GM19455 (cell line): ENCODE data around the gene U2AF2.

Experiments used
- ATAC-seq: cut with Tn5 transposase; IDR thresholded peaks from one replicate; pipeline ENCODE4 v1.9.1; 2021; ENCODE audit not compliant: unreplicated experiment

U2AF2 gene

DNA sequence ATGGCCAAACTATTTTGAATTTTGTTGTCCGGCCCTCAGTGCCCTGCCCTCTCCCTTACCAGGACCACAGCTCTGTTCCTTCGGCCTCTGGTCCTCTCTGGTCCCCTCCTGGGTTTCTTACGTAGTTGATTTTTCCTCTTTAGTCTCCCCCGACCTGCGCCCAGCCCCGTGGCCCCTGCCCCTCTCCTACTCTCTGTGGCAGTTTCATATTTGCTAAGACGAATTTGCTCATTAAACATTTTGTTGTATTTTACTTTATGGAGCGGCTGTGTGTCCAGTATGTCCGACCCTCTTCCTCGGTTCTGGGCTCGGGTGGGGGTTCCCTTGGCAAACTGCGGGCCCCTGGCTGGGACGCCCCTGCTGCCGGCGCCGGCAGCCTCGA is 19.6 kb downstream of the U2AF2 start:
- ATAC-seq, result no peak

DNA sequence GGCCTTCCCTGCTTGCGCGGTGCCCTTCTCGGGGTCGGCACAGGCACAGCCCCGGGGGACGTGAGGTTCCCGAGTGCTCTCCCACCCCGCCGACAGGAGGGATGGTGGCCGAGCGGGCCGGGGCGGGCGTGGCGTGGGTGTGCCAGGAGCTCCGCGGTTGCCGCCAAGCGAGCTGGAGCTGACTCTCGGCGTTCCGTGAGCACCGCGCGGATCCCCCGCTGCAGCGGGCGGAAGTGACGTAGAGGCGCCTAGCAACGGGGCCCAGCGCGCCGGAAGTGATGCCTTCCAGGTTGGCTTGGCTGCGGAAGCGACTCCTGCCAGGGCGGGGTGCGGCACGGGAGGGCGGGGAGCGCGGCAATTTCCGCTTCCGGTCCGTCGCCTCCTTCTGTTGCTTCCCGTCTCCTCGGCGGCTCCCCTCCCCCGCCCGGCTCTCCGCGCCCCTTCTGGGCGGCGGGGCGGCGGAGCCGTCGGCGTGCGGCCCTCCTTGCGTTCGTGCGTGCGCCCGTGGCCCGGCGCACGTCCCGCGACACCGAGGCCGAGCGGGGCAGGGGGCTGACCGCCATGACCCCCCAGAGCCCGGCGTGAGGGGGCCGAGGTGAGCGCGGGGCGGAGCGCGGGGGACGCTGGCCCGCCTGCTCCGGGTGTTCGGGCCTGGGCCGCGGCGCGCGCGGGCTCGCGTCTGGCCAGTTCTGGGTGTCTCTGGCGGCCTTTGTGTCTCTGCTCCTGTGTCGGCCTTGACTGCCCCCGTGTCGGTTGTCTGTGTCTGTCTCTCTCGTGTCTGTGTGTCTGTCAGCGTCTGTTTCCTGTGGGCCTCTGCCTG is 20.2 kb downstream of the U2AF2 start, which contains the start of gene EPN1:
TSS of gene EPN1 (plus strand) at position 386 of the 820 bp plus-strand sequence. CDS start 3,402 bp downstream, outside the sequence.
- peak; percentile 52 for ATAC-seq

DNA sequence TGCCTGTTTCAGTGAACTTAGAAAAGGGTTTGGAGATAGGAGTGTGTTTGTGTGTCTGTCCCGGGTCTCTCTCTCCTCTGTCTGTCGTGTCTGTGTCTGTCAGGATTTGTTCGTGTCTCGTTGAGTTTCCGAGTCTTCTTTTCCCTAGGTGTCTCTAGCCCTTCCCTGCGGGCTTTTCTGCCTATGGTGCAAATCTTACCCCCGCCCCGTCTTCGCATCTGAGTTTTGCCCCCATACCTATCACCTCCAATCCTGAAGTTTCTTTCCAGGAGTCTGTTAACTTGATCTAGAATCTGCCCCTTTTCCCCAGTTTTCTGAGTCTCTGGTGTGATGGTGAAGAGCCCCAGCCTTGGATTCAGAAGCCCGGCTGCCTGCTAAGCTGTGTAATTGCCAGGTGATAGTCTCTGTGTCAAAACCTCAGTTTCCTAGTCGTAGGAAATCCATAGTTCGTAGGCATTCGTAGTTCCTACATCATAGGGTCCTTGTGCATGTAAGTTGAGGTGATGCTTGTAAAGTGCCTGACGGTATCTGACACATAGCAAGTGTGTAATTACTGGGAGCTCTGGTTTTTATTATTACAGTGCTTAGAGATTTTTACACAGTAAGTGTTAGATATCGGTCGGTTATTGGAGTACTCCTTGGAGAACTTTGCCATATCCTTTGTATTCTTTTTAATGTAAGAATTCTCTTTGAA is 21.0 kb downstream of the U2AF2 start:
- ATAC-seq, result no peak

DNA sequence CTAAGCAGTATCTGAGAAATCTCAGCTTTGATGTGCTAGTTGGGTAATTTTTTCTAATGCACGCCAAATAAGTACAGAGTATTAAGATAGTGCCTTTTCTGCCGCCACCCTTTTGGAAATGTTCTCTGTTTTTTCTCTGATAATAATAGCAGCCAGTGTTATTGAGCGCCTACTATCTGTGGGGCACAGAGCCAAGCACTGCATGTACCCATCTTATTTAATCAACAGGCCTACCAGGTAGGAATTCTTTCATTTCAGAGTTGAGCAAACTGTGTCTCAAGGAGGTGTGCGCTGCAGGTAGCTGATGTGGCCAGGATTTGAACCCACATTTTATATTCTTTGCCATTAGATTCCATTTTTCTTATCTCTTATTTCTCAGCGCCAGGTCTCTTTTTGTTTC is 21.5 kb downstream of the U2AF2 start:
- ATAC-seq, result no peak

DNA sequence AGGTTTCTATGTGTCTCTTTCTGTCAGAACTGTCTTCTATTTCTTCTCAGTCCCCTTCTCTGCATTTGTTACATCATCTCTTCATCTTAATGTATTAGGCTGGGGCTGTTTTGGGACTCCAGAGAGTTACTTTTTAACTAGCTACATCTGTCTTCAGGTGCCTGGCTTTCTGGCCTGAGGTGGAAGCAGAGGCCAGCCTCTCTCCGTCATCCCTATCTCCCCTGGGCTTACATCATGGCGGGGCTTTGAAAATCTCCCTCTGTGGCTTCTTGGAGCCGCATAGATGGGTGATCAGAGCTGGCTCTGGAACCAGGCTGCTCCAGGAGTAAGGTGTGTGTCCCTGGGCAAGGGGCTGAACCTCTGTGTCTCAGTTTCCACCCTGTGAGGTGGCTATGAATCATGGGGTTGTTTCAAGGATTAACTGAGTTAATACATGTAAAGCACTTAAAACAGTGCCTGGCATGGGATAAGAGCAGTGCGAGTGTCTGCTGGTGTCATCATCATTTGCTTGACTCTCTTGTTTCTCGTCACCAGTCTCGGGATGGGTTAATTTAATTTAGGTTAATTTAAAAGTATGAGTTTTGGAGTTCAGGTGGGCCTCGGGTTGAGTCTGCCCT is 22.2 kb downstream of the U2AF2 start:
- no peak for ATAC-seq

DNA sequence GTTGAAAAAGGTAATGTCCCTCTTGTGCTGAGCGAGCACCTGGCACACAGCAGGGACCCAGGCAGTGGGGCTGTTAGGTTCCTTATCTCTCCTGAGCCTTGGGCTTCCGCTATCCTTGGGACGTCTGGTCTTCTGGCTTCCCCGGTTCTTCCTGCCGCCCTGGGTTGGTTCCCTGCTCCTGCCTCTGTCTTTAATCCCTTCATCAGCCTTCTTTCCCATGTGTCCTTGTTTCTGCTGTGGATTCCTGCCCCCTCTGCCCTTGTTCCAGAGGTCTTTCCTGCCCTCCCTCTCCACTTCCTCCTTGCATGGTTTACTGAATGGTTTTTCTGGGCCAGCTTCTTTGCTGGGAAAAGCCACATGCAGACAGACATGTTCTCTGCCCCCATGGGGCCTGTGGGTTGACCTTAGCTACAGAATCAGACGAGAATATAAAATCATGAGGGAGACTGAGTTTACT is 22.8 kb downstream of the U2AF2 start:
- no peak for ATAC-seq

DNA sequence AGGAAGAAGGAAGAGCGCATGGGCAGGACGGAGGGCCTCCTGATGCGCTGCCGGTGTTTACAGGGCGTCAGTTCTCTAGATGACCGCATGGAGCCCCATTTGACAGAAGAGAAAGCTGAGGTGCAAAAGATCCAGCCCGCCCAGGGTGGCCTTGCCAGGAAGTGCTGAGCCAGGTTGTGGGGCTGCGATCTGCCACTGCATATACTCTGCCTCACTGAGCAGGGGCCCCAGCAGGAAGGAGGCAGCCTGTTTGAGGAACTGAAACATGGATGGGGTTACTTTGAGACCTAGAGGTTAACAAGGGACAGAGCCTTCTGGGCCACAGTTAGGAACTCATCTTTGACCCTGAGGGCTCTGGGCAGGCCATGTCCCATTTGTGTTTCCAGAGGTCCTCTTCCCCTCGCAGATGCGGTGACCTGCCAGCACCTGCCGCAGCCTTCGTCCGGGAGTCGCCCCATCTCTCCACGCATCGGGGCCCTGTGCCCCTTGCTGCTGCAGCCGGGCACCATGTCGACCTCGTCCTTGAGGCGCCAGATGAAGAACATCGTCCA is 23.4 kb downstream of the U2AF2 start:
- ATAC-seq, result peak; percentile 65

DNA sequence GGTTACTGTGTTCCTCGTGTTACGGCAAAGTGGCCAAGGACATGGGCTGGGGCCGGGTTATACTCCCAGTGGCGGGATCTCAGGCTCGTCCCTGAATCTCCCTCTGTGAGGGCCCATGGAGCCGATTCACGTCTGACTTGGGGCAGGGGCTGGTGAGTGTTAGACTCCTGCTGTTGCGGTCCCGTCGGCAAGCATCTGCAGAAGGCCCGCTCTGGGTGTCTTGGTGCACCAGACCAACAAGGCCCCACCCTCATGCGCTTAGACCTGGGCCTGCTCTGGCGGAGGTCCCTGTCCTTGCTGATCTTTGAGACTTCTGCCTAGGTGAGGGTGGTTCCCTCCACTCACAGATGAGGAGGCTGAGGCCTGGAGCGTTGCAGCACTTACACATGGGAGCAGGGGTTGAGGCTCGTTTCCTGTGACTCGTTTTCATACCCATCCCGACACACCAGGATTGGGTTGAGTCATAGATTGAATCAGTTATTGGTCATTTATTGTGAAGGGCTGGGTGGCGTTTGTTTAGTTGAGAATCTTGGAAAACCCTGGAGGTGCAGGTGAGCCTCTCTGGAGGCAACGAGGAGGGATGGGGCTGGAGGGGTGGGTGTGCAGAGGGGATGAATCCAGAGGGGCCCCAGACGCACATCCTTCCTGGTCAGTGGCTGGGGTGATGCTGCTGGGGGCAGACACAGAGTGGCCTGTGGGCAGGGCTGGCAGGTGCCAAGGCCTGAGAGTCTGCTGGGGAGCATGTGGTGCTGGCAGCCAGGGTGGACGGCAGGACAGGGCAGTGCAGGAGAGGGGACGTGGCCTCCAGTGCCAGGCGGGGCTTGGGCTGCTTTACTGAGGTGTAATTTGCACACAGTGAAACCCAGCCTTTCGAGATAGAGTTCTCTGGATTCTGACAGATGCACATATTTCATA is 24.8 kb downstream of the U2AF2 start:
- ATAC-seq, result no peak

DNA sequence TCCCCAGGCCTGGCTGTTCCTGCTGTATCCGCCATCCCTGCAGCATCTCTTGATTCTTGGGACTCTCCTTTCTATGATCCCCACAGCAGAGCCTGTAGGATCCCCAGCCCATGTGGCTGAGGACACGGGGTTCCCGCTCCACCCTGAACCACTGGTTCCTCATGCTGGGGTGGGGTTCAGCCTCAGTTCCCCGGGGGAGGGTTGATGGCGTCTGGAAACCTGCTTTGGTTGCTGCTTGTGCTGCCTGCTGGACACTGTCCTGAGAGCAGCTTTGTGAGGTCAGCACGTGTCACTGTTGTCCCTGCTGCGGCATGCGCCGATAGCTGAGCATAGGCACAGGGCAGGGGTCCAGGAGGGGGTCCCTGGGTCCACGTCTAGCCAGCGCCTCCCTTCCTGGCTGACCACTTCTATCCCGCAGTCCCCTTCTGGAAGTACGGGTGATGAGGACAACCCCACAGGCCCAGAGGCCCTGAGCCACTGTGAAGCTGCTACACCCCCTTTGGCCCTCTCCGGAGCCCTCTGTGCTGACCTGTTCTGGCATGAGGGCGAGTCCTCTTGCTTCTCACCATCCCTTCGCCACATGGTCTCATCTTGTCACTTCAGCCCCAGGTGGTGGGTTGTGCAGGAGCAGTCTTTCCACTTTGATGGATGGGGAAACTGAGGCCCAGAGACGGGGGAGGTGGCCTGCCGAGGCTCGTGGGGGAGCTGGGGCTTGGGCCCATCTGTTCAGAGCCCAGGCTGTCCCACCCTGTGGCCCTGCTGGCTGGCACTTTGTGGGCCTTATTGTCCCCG is 25.7 kb downstream of the U2AF2 start:
- no peak for ATAC-seq

DNA sequence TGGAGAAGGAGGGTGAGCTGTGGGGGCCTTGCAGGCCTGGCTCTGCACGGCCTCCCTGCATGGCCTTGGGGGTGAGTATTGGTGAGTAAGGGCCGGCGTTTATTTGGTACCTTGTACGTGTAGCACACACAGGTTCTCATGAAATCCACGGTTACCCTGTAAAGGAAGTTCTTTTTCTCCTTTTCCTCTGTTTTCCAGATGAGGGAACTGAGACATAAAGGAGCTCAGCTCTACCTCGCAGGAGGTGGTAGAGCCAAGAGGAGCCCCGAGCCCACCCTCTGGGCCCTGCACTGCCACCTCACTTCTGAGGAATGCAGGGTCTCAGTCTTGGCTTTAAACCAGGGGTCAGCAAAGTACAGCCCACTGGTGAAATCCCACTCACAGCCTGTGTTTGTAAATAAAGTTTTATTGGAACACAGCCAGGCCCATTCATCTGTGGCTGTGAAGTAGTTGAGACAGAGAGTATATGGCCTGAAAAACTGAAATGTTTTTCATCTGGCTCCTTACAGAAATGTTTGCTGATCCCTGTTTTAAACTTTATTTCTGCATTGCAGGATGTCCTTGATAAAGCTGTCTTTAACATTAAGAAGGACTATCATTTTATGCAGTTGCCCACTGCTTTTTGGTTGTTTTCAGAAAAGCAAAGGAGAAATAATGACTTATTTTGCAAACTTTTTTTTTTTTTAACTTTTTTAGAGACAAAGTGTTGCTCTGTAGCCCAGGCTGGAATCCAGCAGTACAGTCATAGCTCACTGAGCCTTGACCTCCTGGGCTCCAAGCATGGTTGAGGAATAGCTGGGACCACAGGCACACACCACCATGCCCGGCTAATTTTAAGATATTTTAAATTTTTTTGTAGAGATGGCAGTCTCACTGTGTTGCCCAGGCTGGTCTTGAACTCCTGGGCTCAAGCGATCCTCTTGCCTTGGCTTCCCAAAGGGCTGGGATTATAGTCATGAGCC is 26.6 kb downstream of the U2AF2 start:
- ATAC-seq, result no peak

DNA sequence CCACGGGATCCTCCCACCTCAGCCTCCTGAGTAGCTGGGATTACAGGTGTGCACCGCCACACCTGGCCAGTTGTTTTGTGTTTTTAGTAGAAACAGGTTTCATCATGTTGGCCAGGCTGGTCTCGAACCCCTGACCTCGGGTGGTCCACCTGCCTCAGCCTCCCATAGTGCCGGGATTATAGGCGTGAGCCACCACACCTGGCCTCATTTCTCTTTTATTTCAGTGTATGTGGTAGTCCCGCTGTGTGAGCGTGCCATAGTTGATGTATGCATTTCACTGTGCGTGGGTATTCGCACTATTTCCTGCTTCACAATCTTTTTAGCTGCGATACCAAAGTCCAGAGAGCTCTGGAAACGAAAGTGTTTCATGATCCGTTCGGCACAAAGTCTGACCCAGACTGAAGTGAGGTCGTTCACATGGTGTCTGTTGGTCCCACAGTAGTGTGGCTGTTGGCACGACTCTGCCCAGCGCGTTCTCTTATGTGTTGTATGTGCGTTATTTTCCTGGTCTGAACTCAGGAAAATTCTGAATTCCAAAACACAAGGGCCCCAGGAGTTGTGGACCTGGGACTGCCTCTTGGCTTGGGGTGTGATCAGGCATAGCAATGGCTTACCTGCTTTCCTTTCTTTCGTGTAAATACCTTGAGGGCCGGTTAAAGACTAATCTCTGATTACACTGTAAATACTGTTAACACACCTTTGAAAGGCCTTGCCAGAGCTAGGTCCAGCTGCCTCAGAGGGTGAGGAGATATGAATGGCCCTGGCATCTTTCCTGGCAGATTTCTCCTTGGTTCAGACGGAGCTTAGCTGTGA is 28.8 kb downstream of the U2AF2 start:
- no peak for ATAC-seq

DNA sequence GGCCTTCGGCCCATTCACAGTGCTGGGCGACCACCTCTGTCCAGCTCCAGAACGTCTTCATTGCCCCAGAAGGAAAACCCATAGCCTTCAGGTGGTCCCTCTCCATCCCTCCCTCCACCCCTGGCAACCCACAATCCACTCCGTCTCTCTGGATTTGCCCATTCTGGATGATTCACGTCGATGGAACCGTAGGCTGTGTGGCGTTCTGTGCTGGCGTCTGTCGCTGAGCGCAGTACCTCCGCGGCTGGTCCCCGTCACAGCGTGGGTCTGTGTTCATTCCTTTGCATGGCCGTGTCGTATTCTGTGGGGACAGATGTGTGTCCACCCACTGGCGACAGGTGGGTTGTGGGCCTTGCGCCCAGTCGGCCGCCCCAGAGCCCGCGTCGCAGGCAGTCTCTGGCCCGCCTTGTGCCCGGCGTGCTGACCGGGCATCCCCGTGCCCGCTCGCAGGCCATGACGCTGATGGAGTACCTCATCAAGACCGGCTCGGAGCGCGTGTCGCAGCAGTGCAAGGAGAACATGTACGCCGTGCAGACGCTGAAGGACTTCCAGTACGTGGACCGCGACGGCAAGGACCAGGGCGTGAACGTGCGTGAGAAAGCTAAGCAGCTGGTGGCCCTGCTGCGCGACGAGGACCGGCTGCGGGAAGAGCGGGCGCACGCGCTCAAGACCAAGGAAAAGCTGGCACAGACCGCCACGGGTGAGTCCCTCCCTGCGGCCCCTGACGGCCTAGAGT is 30.3 kb downstream of the U2AF2 start:
- ATAC-seq, result no peak

DNA sequence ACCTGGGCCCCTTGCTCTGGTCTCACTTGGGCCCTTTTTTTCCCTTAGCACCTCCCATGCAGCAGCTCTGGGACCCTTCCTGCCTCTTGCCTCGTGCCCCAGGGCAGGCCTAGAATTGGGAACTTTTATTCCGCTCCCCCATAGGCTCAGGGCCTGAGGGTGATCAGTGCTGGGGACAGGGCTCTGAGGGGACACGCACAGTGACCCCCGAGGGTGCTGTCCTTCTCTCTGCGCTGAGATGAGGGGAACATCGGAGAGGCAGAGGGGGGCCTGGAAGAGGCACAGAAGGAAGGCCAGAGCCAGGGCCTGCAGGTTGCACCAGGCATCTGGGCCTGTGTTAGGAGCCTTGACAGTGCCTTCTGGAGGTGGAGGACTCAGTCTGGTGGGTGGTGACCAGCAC is 30.9 kb downstream of the U2AF2 start:
- no peak for ATAC-seq

DNA sequence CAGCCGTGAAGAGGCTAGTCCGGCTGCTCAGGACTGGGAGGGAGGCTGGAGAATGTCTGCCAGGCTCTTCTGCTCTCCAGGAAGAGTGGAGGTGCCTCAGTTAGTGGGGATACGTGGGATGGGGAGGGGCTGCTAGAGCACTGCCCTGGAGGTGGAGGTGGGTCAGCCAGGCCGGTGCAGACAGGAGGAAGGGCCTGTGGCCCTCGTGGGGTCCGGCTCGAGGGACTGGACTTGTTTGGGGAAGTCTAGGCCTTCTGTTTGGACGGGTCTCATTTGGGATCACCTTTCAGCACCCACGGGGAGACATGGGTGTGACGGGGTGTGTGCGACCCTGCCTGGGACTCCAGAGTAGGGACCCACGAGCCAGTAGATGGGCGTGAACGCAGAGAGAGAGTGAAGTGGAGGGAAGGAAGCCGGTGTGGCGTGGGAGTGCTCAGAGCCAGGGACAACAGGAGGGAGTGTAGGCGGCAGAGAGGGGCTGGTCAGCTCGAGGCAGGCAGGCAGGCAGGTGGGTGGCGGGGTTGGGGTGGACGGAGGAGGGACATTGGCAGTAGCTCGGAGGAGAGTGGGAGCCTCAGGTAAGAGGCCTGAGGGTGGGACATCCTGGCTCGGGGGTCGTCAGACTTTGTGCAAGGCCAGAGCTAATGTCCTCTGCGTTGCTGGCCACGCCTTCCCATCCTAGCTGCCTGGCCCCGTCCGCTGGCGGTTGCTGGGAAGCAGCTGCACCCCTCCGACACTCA is 31.6 kb downstream of the U2AF2 start:
- ATAC-seq, result no peak

DNA sequence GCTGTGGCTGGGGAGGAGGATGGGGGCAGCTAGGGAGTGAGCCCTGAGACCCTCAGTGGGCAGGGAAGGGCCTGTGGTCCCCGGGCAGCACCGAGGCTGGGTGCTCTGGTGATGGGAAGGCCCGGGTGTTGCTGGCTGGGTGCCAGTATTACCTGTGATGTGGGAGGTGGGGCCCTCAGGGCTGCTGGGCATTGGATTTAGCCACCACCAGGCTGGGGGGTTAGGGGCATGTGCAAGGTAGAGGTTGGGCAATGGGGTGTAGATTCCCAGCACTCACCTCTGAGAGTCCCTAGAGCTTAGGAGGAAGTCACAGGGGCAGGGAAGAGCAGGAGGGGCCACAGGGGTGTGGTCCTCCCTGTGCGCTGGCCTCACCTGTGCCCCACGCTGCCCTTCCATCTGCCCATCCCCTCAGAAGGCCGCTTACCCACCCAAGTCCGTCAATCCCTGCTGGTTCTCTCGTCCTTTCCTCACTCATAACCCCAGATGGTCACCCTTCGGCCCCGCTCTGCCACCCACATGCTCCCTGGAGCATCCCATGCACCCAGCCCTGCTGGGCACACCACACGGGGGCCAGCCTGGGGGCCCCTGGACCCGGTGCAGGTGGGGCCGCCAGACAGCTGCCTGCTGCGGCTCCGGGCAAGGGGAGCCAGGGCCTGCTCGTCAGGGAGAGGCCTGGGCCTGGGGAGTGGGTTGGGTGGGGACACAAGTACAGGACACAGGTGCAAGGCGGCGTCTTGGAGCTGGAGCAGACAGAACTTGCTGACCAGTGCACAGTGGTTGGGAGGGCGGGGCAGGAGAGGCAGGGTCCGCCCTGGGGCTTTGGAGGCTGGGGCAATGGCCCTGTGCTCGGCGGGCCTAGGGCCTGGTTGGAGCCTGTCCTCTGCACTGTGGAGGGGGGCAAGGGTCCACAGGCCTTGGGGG is 32.7 kb downstream of the U2AF2 start:
- ATAC-seq, result no peak
